GM12878 (cell line): Measurements from ENCODE around the gene HERPUD1. TPM values are rescaled to one million over a fixed set of nuclear protein-coding genes. Genes with fewer than 3 reads are reported as not detected.

Source experiments
- ATAC-seq: fragments of 200-7000 bp; cut with Tn5 transposase; 3 replicates; pipeline ENCODE4 v1.9.1; 2020; ENCODE audit warnings: mild to moderate bottlenecking, moderate library complexity
- BruUV-seq: library from RNA; stranded (reverse); fragments of 400-500 nt; replicated peaks from 2 replicates; lab custom pipeline; 2021; lab: Mats Ljungman, UMichigan
- CTCF ChIA-PET: fragments of 300-600 bp; sonication (Branson Sonifier 250); formaldehyde crosslinking; extraction: SDS; loops from one replicate; lab custom pipeline; 2021; ENCODE audit warnings: inconsistent platforms; lab: Yijun Ruan, JAX
- POLR2A ChIA-PET: fragments of 350-600 bp; formaldehyde crosslinking; extraction: SDS; loops from one replicate; lab custom pipeline; 2021; ENCODE audit warnings: inconsistent platforms; lab: Charles Lee
- RAD21 ChIA-PET: fragments of 300-600 bp; sonication (Branson Sonifier 250); formaldehyde crosslinking; loops from one replicate; lab custom pipeline; 2023; ENCODE audit warnings: antibody characterized with exemption; ENCODE audit not compliant: unreplicated experiment; lab: Charles Lee
- SMC1A ChIA-PET: fragments of 300-600 bp; sonication (Branson Sonifier 250); formaldehyde crosslinking; loops from one replicate; lab custom pipeline; 2023; ENCODE audit not compliant: unreplicated experiment, uncharacterized antibody; lab: Charles Lee
- DNase-seq: peaks from one replicate; pipeline ENCODE4 v3.0.0-alpha.2; 2011; ENCODE audit warnings: low read depth, low spot score
- FAIRE-seq: peaks from 3 replicates; lab custom pipeline; 2011; peaks lifted over from hg19 to GRCh38; lab: Jason Lieb, UNC
- H2AFZ ChIP-seq: 2 replicates; pipeline ENCODE4 v1.6.0; 2011; ENCODE audit warnings: low read depth, low read length, control low read depth; ENCODE audit not compliant: control insufficient read depth
- H3K27ac ChIP-seq: 2 replicates; pipeline ENCODE4 v1.5.1; 2011; ENCODE audit warnings: control low read depth; ENCODE audit not compliant: control insufficient read depth, insufficient read depth
- H3K27me3 ChIP-seq, 2 experiments: replicated peaks in 1 of 2; 2 replicates each; pipeline versions ENCODE4 v1.6.0 to v1.6.1; 2011; ENCODE audit warnings: low read length in 1 of 2; ENCODE audit not compliant: control insufficient read depth in 2 of 2, insufficient read depth in 2 of 2
- H3K36me3 ChIP-seq, 2 experiments: 2 replicates each; pipeline ENCODE4 v1.5.1; 2011; ENCODE audit warnings: low read length in 1 of 2; ENCODE audit not compliant: control insufficient read depth in 2 of 2, insufficient read depth in 2 of 2
- H3K4me1 ChIP-seq: 2 replicates; pipeline ENCODE4 v1.6.1; 2011; ENCODE audit warnings: mild to moderate bottlenecking, low read length, moderate library complexity, mixed read lengths; ENCODE audit not compliant: control insufficient read depth, insufficient read depth
- H3K4me2 ChIP-seq: 2 replicates; pipeline ENCODE4 v1.6.0; 2011; ENCODE audit warnings: control low read depth; ENCODE audit not compliant: control insufficient read depth, insufficient read depth
- H3K4me3 ChIP-seq: fragments of 200-600 bp; sonication (generic); 2 replicates; pipeline ENCODE4 v1.5.1; 2016
- H3K79me2 ChIP-seq: 2 replicates; pipeline ENCODE4 v1.6.0; 2011; ENCODE audit warnings: low read length; ENCODE audit not compliant: control insufficient read depth, insufficient read depth
- H3K9ac ChIP-seq: 2 replicates; pipeline ENCODE4 v1.8.0; 2011; ENCODE audit warnings: low read length, control low read depth, mixed read lengths; ENCODE audit not compliant: control insufficient read depth, insufficient read depth
- H3K9me3 ChIP-seq: replicated peaks from 3 replicates; pipeline ENCODE4 v1.5.1; 2011; ENCODE audit warnings: mild to moderate bottlenecking, low read length; ENCODE audit not compliant: control insufficient read depth, insufficient read depth
- H4K20me1 ChIP-seq: 2 replicates; pipeline ENCODE4 v1.6.0; 2011; ENCODE audit not compliant: control insufficient read depth, insufficient read depth
- ATF2 ChIP-seq: IDR thresholded peaks from 2 replicates; pipeline ENCODE4 v1.6.1; 2012; ENCODE audit warnings: low read length, inconsistent platforms
- BACH1 ChIP-seq: fragments of 450-650 bp; IDR thresholded peaks from 2 replicates; pipeline ENCODE4 v1.6.1; 2017; ENCODE audit warnings: mild to moderate bottlenecking, borderline replicate concordance
- BCL3 ChIP-seq: IDR thresholded peaks from 2 replicates; pipeline ENCODE4 v1.6.1; 2011; ENCODE audit warnings: borderline replicate concordance, low read depth, mild to moderate bottlenecking, moderate library complexity, low read length; ENCODE audit not compliant: insufficient read depth, poor library complexity, severe bottlenecking
- CTCF ChIP-seq, 3 experiments: IDR thresholded peaks in 2 of 3; conservative IDR thresholded peaks in 1 of 3; 2 replicates each; pipeline ENCODE4 v1.5.1; 2011; ENCODE audit warnings: low read depth in 3 of 3, low read length in 3 of 3, mild to moderate bottlenecking in 3 of 3, control low read depth in 2 of 3, moderate library complexity in 2 of 3, inconsistent platforms in 1 of 3, mixed read lengths in 1 of 3; ENCODE audit not compliant: control insufficient read depth in 2 of 3, insufficient read depth in 1 of 3; ENCODE audit errors: extremely low read depth in 1 of 3
- EED ChIP-seq: sonication (generic); IDR thresholded peaks from 2 replicates; pipeline ENCODE4 v1.6.1; 2016; ENCODE audit warnings: antibody characterized with exemption, low read depth
- EP300 ChIP-seq, 2 experiments: fragments of 150-350 bp in 1 of 2; IDR thresholded peaks; 2 replicates each; pipeline ENCODE4 v1.6.1; 2011 to 2012; ENCODE audit warnings: low read depth in 2 of 2, low read length in 2 of 2, borderline replicate concordance in 1 of 2, improper control_type of control experiment in 1 of 2, inconsistent platforms in 1 of 2; ENCODE audit not compliant: control insufficient read depth in 1 of 2
- GATAD2B ChIP-seq: fragments of 450-650 bp; conservative IDR thresholded peaks from 2 replicates; pipeline ENCODE4 v1.6.1; 2017; ENCODE audit warnings: low read depth, mild to moderate bottlenecking, moderate library complexity
- IRF4 ChIP-seq: IDR thresholded peaks from 2 replicates; pipeline ENCODE4 v1.6.1; 2011; ENCODE audit warnings: low read depth, low read length
- JUNB ChIP-seq: IDR thresholded peaks from 2 replicates; pipeline ENCODE4 v1.6.1; 2016; ENCODE audit warnings: antibody characterized with exemption, mild to moderate bottlenecking
- KDM1A ChIP-seq: fragments of 200-600 bp; sonication (generic); IDR thresholded peaks from 2 replicates; pipeline ENCODE4 v1.6.1; 2016; ENCODE audit warnings: borderline replicate concordance
- POLR2AphosphoS2 ChIP-seq: IDR thresholded peaks from 2 replicates; pipeline ENCODE4 v1.6.1; 2011; ENCODE audit warnings: low read depth, mild to moderate bottlenecking, low read length, improper control_type of control experiment, moderate library complexity
- POU2F2 ChIP-seq: IDR thresholded peaks from 3 replicates; pipeline ENCODE4 v1.6.1; 2011; ENCODE audit warnings: low read depth, mild to moderate bottlenecking, low read length, borderline replicate concordance
- RELB ChIP-seq: fragments of 450-650 bp; IDR thresholded peaks from 2 replicates; pipeline ENCODE4 v1.6.1; 2017; ENCODE audit warnings: low read depth, mild to moderate bottlenecking, moderate library complexity
- YBX1 ChIP-seq: fragments of 450-650 bp; IDR thresholded peaks from 2 replicates; pipeline ENCODE4 v1.6.1; 2016; ENCODE audit warnings: antibody characterized with exemption
- WGBS: methylation state at CpG from one replicate; pipeline ENCODE4 v1.1.6; 2016; ENCODE audit warnings: low lambda C conversion rate; ENCODE audit not compliant: insufficient replicate concordance, insufficient coverage; ENCODE audit errors: missing lambda C conversion rate; 5-methylcytosine and 5-hydroxymethylcytosine counted together
- in situ Hi-C: fragments of 300-500 bp; cut with MboI; formaldehyde crosslinking; loops from 9 replicates; pipeline ENCODE4 v1.14.3; 2018; ENCODE audit warnings: mixed read lengths
- intact Hi-C: fragments of 100-400 bp; cut with micrococcal nuclease; formaldehyde crosslinking; loops from one replicate; pipeline ENCODE4 v1.14.2; 2022; ENCODE audit not compliant: unreplicated experiment
- polyA plus RNA-seq, 11 experiments: library from polyadenylated mRNA; depleted of rRNA in 4 of 11; unstranded in 6 of 11; stranded (reverse) in 5 of 11; fragments of >200 nt; fragmentation: Nextera tagmentation in 4 of 11; fragmentation: Illumina TruSeq in 1 of 11; extraction: Ambion mirVana in 4 of 11; extraction: Trizol in 1 of 11; gene quantifications; 1 replicate in 1 of 11; 2 replicates in 10 of 11; pipeline versions ENCODE4 v1.2.1 to v1.2.3, GENCODE V29; 2011 to 2016; ENCODE audit warnings: inconsistent platforms in 2 of 11, missing spikeins in 2 of 11, low read depth in 1 of 11
- total RNA-seq, 4 experiments: library from RNA; depleted of rRNA in 3 of 4; stranded (reverse); fragments of >200 nt in 3 of 4; fragmentation: Illumina TruSeq in 1 of 4; extraction: Trizol in 1 of 4; gene quantifications; 2 replicates each; pipeline versions ENCODE4 v1.2.1 to v1.2.3, GENCODE V29; 2013 to 2021

HERPUD1 gene
- total and polyA plus RNA-seq, 10 of the 15 experiments (the other 5 are each of a cell fraction or from before 2014, with no cell fraction given): 32.6 to 212 (median 122) TPM

- no peaks in the 10 kb centered on the region; the same call in 1 of the 2 replicates for H3K79me2 ChIP-seq
- H2AFZ ChIP-seq: no peak overlapping the region
- FAIRE-seq: no peak
- H3K4me1 ChIP-seq: peaks cover 47% of the 10 kb centered on the region
- no peak overlapping the region for H3K4me3 ChIP-seq
- peaks cover 7 to 35% of the 10 kb centered on the region in 2 experiments for H3K36me3 ChIP-seq
- intact Hi-C loops: no loop called here
- no TSS peak for BruUV-seq
- DNase-seq: peak; percentile 61
- no peaks in the 10 kb centered on the region for H3K27me3 ChIP-seq
- ChIA-PET SMC1A (interaction anchor here (0.8 to 3.3 kb wide), 13 partner anchors 9 to 97 kb away, joined by 3 to 18 read pairs (median 4); no protein-coding TSS in a partner anchor), POLR2A (interaction anchor here (0.5 to 21.1 kb wide), 11 partner anchors 8 to 598 kb away, joined by 3 to 306 read pairs (median 5); partner anchors contain the start of genes ADGRG5, CETP and HERPUD1), CTCF (interaction anchor here (0.5 to 3.9 kb wide), 11 partner anchors 8 to 85 kb away, joined by 3 to 45 read pairs (median 4); partner anchors contain the start of gene CETP), RAD21 (interaction anchor here (0.8 to 2.4 kb wide), 14 partner anchors 8 to 116 kb away, joined by 3 to 15 read pairs (median 4); partner anchors contain the start of gene NLRC5)
- H3K4me2 ChIP-seq: no peak overlapping the region; the same call in 1 of the 2 replicates
- ATAC-seq: peak; percentile 34
- no peaks in the 10 kb centered on the region for H3K9me3 ChIP-seq
- in situ Hi-C loops: no loop called here
- WGBS: 3% methylated on average over 2 of the region's 2 CpGs
- H4K20me1 ChIP-seq: no peaks in the 10 kb centered on the region; the same call in 1 of the 2 replicates
- H3K27ac ChIP-seq: peak overlapping the region; percentile 40; the same call in 1 of the 2 replicates
- H3K9ac ChIP-seq: no peak overlapping the region
- TF ChIP-seq ATF2: peak; percentile 70
- peak; percentile 75 for TF ChIP-seq IRF4
- TF ChIP-seq POLR2AphosphoS2: 0 out of 2 replicates have a peak, but pooled peaks have one; percentile 45
- TF ChIP-seq JUNB: peak; percentile 89
- peak in 1 of 2 experiments; percentile 55; a peak in 1 of 4 replicates for TF ChIP-seq EP300 (IDR thresholded peaks at IDR 0.05; ENCODE audit: borderline replicate concordance in 1 of 2, control insufficient read depth in 1 of 2, low read depth in 2 of 2, low read length in 2 of 2)
- no peak for TF ChIP-seq YBX1
- peak; percentile 85; the same call in 2 of the 3 replicates for TF ChIP-seq POU2F2
- TF ChIP-seq KDM1A: no peak
- TF ChIP-seq BACH1: 0 out of 2 replicates have a peak, but pooled peaks have one; percentile 28
- 0 out of 2 replicates have a peak, but pooled peaks have one; percentile 14 for TF ChIP-seq RELB
- 0 out of 2 replicates have a peak, but pooled peaks have one; percentile 48 for TF ChIP-seq GATAD2B
- TF ChIP-seq CTCF (IDR thresholded peaks at IDR 0.05 in 2 of 3, conservative IDR thresholded peaks at IDR 0.05 in 1 of 3; ENCODE audit: control insufficient read depth in 2 of 3, extremely low read depth in 1 of 3, insufficient read depth in 1 of 3, low read depth in 3 of 3, low read length in 3 of 3): no peak
- peak; percentile 52 for TF ChIP-seq BCL3
- peak; percentile 94 for TF ChIP-seq EED
These were observed 13.3 kb downstream of the HERPUD1 start for GRCh38 chr16:56944954-56945839.
